Measurements from ENCODE around the gene MYT1. TPM values are rescaled to one million over a fixed set of nuclear protein-coding genes. Genes with fewer than 3 reads are reported as not detected.
"Not testable (repeated sequence)": the region's sequence is repeated elsewhere in the genome, so short reads cannot be mapped to it uniquely, and the experiment has no call there.

The MYT1 gene
- total RNA-seq, 1 donor from 2014 or later = not detected

DNA sequence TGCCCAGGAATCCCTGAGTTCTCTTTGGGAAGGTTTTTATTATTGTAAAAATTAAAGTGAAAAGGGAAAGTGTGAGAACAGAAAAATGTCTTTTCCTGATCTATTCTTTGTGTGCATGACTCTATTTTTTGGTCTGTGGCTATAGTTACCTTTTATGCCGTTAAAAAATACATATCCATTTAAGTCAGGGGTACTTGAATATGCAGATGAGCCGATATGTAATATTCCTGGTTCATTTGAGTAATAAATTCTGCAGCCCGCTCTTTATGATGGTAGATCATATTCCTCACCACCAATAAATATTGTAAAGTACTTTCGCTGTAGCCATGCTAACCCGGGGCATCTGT lies 503 bp upstream of the MYT1 start:
- peaks cover 34% of the 10 kb centered on the region for H3K27me3 Mint-ChIP-seq
- H3K27ac Mint-ChIP-seq = no peak overlapping the region

GRCh38 chr20:64165866-64166600 lies 1.8 kb downstream of the MYT1 start:
- Mint-ChIP-seq H3K9me3 (no peaks in the 10 kb centered on the region), H3K27me3 (peaks cover 31% of the 10 kb centered on the region), H3K4me1 (no peaks in the 10 kb centered on the region), H3K4me3 (no peak overlapping the region), H3K36me3 (ENCODE audit: low read depth) (no peaks in the 10 kb centered on the region), H3K27ac (no peak overlapping the region)
- DNase-seq = no peak
- intact Hi-C loops (cut with micrococcal nuclease) = no loop called here

More for the DNA sequence above, 503 bp upstream of the MYT1 start:
- H3K4me1 Mint-ChIP-seq = no peaks in the 10 kb centered on the region
- intact Hi-C loops (cut with micrococcal nuclease) = no loop called here
- DNase-seq = no peak
- H3K4me3 Mint-ChIP-seq = no peak overlapping the region
- no peaks in the 10 kb centered on the region for H3K9me3 Mint-ChIP-seq
- H3K36me3 Mint-ChIP-seq (ENCODE audit: low read depth) = no peaks in the 10 kb centered on the region

GRCh38 chr20:64166721-64167615 lies 2.7 kb downstream of the MYT1 start:
- Mint-ChIP-seq H3K4me3 (no peak overlapping the region), H3K4me1 (no peaks in the 10 kb centered on the region), H3K27ac (no peak overlapping the region), H3K27me3 (peaks cover 21% of the 10 kb centered on the region), H3K36me3 (ENCODE audit: low read depth) (no peaks in the 10 kb centered on the region), H3K9me3 (no peaks in the 10 kb centered on the region)
- intact Hi-C loops (cut with micrococcal nuclease) = no loop called here
- no peak for DNase-seq

- Mint-ChIP-seq H3K9me3 (no peaks in the 10 kb centered on the region), H3K27ac (no peak overlapping the region), H3K36me3 (ENCODE audit: low read depth) (no peaks in the 10 kb centered on the region), H3K4me1 (no peaks in the 10 kb centered on the region), H3K27me3 (peaks cover 15% of the 10 kb centered on the region), H3K4me3 (no peak overlapping the region)
- intact Hi-C loops (cut with micrococcal nuclease) = no loop called here
- no peak for DNase-seq
These were observed 3.4 kb downstream of the MYT1 start for GRCh38 chr20:64167676-64168075.

DNA sequence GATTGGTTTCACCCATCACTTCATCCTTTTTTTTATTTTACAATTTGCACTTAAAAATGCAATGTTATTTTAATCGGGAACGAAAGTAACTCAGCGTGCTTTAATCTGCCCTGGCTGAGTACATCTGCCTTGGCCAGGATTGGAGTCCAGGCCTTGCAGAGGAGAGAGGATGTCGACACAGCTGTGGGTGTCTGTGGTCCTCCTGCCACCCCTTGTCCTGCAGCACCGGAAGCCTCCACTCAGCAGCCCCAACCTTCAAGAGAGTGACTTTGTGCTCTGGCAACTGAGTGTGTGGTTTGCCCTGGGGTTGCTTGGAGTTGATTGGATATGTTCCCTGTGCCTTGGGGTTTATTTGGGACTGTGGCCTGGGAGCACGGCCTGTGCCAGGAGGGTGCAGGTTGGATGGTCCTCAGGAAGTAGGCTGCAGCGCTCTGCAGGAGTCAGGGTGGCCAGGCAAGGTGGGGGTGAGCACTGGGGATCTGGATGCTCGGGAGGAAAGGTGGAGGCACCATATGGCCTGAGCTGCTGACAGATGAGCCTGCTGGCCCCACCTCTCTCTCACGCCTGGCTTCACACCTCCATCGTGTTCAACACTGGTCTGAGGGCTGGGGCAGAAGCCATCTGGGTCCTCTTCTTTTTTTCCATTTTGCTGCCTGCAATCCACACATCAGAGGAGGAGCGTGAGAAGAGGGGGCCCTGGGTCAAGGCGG lies 4.3 kb downstream of the MYT1 start:
- Mint-ChIP-seq H3K27me3 (peaks cover 8% of the 10 kb centered on the region), H3K4me1 (no peaks in the 10 kb centered on the region), H3K27ac (no peak overlapping the region), H3K4me3 (no peak overlapping the region), H3K36me3 (ENCODE audit: low read depth) (no peaks in the 10 kb centered on the region), H3K9me3 (no peaks in the 10 kb centered on the region)
- DNase-seq = no peak
- intact Hi-C loops (cut with micrococcal nuclease) = no loop called here

GRCh38 chr20:64169091-64169560 lies 4.9 kb downstream of the MYT1 start:
- intact Hi-C loops (cut with micrococcal nuclease) = no loop called here
- peaks cover 4% of the 10 kb centered on the region for H3K27me3 Mint-ChIP-seq
- no peaks in the 10 kb centered on the region for H3K4me1 Mint-ChIP-seq
- H3K4me3 Mint-ChIP-seq = no peak overlapping the region
- no peak overlapping the region for H3K27ac Mint-ChIP-seq
- H3K36me3 Mint-ChIP-seq (ENCODE audit: low read depth) = no peaks in the 10 kb centered on the region
- no peaks in the 10 kb centered on the region for H3K9me3 Mint-ChIP-seq
- no peak for DNase-seq

GRCh38 chr20:64171211-64171610 lies 7.0 kb downstream of the MYT1 start:
- H3K27ac Mint-ChIP-seq = no peak overlapping the region
- DNase-seq = no peak
- no peaks in the 10 kb centered on the region for H3K36me3 Mint-ChIP-seq (ENCODE audit: low read depth)
- no peak overlapping the region for H3K4me3 Mint-ChIP-seq
- H3K9me3 Mint-ChIP-seq = no peaks in the 10 kb centered on the region
- H3K27me3 Mint-ChIP-seq = peaks cover 2% of the 10 kb centered on the region
- H3K4me1 Mint-ChIP-seq = no peaks in the 10 kb centered on the region
- intact Hi-C loops (cut with micrococcal nuclease) = no loop called here

GRCh38 chr20:64173116-64173515 lies 8.9 kb downstream of the MYT1 start:
- no peak overlapping the region for H3K4me3 Mint-ChIP-seq
- H3K4me1 Mint-ChIP-seq = no peaks in the 10 kb centered on the region
- intact Hi-C loops (cut with micrococcal nuclease) = no loop called here
- no peak for DNase-seq
- peaks cover 2% of the 10 kb centered on the region for H3K27me3 Mint-ChIP-seq
- H3K9me3 Mint-ChIP-seq = no peaks in the 10 kb centered on the region
- no peak overlapping the region for H3K27ac Mint-ChIP-seq
- no peaks in the 10 kb centered on the region for H3K36me3 Mint-ChIP-seq (ENCODE audit: low read depth)

GRCh38 chr20:64176551-64176950 lies 12.3 kb downstream of the MYT1 start:
- H3K4me3 Mint-ChIP-seq = no peak overlapping the region
- H3K4me1 Mint-ChIP-seq = no peaks in the 10 kb centered on the region
- peaks cover 2% of the 10 kb centered on the region for H3K27me3 Mint-ChIP-seq
- H3K27ac Mint-ChIP-seq = no peak overlapping the region
- intact Hi-C loops (cut with micrococcal nuclease) = no loop called here
- DNase-seq = no peak
- H3K36me3 Mint-ChIP-seq (ENCODE audit: low read depth) = no peaks in the 10 kb centered on the region
- no peaks in the 10 kb centered on the region for H3K9me3 Mint-ChIP-seq

DNA sequence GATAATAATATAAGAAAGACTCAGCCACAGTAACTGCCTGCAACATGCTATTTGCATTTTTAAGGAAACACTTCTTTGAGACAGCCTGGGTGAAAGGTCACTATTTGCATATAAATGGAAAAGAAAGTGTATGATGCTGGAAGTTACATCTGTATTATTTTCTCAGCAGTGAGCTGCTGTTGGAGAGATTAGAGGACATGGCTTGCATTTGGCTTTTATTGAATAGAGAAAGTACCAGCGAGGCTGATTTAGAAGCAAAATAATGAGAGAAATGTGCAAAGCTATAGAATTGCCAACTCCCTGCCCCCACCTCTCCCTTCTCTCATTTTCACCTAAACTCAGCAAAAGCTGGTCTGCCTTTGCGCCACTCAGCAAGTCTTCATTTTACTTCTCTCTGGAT lies 12.7 kb downstream of the MYT1 start:
- Mint-ChIP-seq H3K36me3 (ENCODE audit: low read depth) (no peaks in the 10 kb centered on the region), H3K27ac (no peak overlapping the region), H3K4me3 (no peak overlapping the region), H3K9me3 (no peaks in the 10 kb centered on the region), H3K4me1 (no peaks in the 10 kb centered on the region), H3K27me3 (peaks cover 2% of the 10 kb centered on the region)
- intact Hi-C loops (cut with micrococcal nuclease) = no loop called here
- no peak for DNase-seq

- intact Hi-C loops (cut with micrococcal nuclease) = no loop called here
- no peaks in the 10 kb centered on the region for H3K9me3 Mint-ChIP-seq
- peaks cover 2% of the 10 kb centered on the region for H3K27me3 Mint-ChIP-seq
- no peak overlapping the region for H3K27ac Mint-ChIP-seq
- no peaks in the 10 kb centered on the region for H3K4me1 Mint-ChIP-seq
- no peak for DNase-seq
- no peak overlapping the region for H3K4me3 Mint-ChIP-seq
- no peaks in the 10 kb centered on the region for H3K36me3 Mint-ChIP-seq (ENCODE audit: low read depth)
These were observed 13.1 kb downstream of the MYT1 start for GRCh38 chr20:64177384-64177783.

- no peak for DNase-seq
- Mint-ChIP-seq H3K4me1 (no peaks in the 10 kb centered on the region), H3K9me3 (no peaks in the 10 kb centered on the region), H3K27ac (no peak overlapping the region), H3K27me3 (peaks cover 2% of the 10 kb centered on the region), H3K4me3 (no peak overlapping the region), H3K36me3 (ENCODE audit: low read depth) (no peaks in the 10 kb centered on the region)
- intact Hi-C loops (cut with micrococcal nuclease) = no loop called here
These were observed 13.5 kb downstream of the MYT1 start for GRCh38 chr20:64177787-64178186.

GRCh38 chr20:64178925-64179324 lies 14.7 kb downstream of the MYT1 start:
- H3K9me3 Mint-ChIP-seq; H3K27me3 Mint-ChIP-seq; H3K36me3 Mint-ChIP-seq (ENCODE audit: low read depth); H3K27ac Mint-ChIP-seq; H3K4me1 Mint-ChIP-seq; DNase-seq; H3K4me3 Mint-ChIP-seq; intact Hi-C loops (cut with micrococcal nuclease): not testable (repeated sequence)

DNA sequence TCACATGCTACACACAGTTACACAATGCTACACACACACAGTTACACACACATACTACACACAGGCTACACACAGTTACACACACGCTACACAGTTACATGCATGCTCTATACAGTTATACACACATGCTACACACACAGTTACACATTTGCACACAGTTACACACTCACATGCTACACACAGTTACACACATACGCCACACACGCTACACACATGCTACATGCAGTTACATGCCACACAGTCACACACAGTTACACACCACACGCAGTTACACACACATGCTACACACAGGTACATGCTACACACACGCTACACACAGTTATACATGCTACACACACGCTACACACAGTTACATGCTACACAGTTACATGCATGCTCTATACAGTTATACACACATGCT lies 15.6 kb downstream of the MYT1 start:
- Mint-ChIP-seq H3K4me3 (no peak overlapping the region), H3K4me1 (no peaks in the 10 kb centered on the region), H3K27ac (no peak overlapping the region), H3K9me3 (no peaks in the 10 kb centered on the region), H3K27me3 (no peaks in the 10 kb centered on the region), H3K36me3 (ENCODE audit: low read depth) (no peaks in the 10 kb centered on the region)
- DNase-seq = no peak
- intact Hi-C loops (cut with micrococcal nuclease) = no loop called here
